NT2/D1 (cell line): ENCODE data around the gene OR13C9.
"Not testable (repeated sequence)": the region's sequence is repeated elsewhere in the genome, so short reads cannot be mapped to it uniquely, and the experiment has no call there.

Experiments used
- YY1 ChIP-seq: IDR thresholded peaks from 2 replicates; pipeline ENCODE4 v1.6.1; 2011; ENCODE audit not compliant: insufficient read length, insufficient read depth
- ZNF274 ChIP-seq: IDR thresholded peaks from 2 replicates; pipeline ENCODE4 v1.6.1; 2011; ENCODE audit warnings: mild to moderate bottlenecking, low read depth, low read length

DNA sequence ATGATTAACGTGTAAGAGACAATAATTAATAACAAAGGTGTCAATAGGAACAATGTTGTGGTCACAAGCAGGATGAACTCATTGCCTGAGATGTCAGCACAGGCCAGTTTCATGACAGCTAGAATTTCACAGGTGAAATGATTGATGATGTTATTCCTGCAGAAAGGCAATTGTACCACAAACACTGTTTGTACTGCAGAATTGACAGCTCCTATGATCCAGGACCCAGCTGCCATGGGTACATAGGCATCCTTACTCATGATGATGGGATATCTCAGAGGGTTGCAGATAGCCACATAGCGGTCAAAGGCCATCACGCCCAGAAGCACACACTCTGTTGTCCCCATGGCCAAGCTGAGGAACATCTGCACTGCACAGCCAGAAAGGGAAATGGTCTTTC lies 19.3 kb downstream of the OR13C9 start:
- TF ChIP-seq ZNF274, YY1: not testable (repeated sequence)
